Measurements from ENCODE around the gene OSBP2.
"Not testable (repeated sequence)": the region's sequence is repeated elsewhere in the genome, so short reads cannot be mapped to it uniquely, and the experiment has no call there.

The OSBP2 gene

DNA sequence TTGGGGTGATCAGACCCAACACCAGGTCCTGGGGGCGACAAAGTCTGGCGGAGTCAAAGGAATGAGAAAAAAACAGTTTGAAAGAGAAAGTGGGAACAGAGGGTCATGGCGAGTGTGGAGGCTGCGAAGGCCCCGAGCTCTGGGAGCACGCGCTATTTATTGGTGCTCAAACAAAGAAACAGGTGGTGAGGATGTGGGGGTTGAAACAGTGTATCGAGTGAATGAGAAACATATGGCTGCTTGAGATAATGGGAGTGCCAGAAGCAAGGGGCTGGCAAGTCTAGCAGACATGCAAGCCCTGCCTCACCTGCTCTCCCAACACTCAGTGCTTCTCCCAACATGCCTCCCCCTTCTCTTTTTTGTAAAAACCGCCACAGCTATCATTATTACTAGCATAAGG is 19.2 kb upstream of the OSBP2 start:
- no peak for DNase-seq (ENCODE audit: low read depth in 1 of 2, low spot score in 1 of 2)

DNA sequence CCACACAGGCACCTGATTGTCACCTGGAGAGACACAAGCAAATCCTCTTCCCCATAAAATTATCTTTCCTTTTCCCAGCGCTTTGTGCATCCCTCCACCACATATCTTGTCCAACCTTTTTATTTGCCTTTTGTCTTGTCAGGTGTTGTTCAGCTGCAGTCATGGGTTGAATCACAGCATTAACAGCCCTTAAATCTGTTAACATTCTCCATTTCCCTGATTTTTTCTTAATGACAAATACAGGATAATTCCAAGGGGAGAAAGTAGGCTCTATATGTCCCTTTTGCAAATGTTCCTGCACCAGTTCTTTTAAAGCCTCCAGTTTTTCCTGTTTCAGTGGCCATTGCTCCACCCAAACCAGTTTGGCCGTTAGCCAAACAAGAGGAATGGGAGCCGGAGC is 18.1 kb upstream of the OSBP2 start:
- not testable (repeated sequence) for DNase-seq (ENCODE audit: low read depth in 1 of 2, low spot score in 1 of 2)

DNA sequence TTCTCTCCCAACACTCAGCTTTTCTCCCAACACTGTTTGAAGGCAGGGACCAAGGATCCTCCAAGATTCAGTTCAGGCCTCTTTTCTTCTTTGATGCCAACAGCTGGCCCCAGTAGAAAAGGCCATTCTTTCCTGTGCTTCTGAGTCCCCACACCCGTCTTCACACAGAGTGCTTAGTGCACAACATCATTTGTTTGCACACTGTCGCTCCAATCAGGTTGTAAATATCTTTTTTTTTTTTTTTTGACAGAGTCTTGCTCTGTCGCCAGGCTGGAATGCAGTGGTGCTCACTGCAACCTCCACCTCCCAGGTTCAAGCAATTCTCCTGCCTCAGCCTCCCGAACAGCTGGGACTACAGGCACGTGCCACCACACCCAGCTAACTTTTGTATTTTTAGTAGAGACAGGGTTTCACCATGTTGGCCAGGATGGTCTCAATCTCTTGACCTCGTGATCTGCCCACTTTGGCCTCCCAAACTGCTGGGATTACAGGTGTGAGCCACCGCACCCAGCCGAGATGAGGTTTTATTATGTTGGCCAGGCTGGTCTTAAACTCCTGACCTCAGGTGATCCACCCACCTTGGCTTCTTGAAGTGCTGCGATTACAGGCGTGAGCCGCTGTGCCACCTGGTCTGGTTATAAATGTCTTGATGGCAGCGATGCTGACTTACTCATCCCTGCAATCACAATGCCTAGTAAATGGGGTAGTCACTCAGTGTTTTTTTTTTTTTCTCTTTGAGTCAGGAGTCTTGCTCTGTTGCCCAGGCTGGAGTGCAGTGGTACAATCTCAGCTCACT is 14.6 kb upstream of the OSBP2 start:
- DNase-seq (ENCODE audit: low read depth in 1 of 2, low spot score in 1 of 2), result not testable (repeated sequence)

DNA sequence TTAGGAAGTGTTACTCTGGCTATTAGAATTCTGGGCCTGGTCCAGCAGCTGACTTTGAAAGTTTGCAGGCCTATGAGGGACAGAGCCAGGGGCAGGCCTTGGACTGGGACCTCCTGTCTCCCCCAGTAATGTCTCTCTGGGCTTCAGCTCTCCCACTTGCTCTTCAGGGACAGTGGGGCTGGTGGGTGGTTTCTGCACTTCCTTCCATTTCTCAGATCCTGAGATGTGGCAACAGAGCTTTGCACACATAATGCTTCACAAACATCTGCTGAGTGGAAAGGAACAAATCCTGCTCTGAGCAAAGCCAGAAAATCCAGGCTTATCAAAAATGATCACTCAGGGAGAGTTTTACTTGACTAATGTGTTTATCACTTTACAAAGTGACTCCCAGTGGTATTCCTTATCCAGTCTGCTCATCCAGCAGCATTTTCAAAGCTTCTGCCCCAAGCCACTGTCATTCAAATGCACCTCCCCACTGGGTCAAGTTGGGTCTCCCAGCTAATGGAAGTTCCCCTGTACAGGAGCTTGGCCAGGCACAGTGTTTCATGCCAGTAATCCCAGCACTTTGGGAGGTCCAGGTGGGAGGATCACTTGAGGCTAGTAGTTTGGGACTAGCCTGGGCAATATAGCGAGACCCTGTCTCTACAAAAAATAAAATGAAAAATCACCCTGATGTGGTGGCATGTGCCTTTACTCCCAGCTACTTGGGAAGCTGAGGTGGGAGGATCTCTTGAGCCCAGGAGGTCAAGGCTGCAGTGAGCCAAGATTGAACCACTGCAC is 13.5 kb upstream of the OSBP2 start:
- DNase-seq (ENCODE audit: low read depth in 1 of 2, low spot score in 1 of 2), result no peak

DNA sequence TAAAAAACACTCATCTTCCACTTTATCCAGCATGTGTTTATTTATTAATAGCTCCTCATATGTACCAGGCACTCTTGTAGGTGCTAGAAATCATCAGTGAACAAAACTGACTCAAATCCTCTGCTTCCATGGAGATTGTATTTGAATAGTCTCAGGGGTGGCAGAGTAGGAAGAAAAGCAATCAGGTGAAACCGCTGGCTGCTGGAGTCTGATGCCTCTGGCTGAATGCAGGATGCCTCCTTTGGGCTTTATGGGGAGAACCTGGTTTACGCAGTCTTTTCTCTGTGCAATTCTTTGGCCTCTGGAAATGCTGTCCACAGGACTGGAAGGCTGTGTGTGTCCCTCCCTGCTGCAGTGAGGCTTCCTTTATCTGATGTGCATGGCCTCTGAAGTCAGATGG is 12.8 kb upstream of the OSBP2 start:
- DNase-seq (ENCODE audit: low read depth in 1 of 2, low spot score in 1 of 2), result no peak

DNA sequence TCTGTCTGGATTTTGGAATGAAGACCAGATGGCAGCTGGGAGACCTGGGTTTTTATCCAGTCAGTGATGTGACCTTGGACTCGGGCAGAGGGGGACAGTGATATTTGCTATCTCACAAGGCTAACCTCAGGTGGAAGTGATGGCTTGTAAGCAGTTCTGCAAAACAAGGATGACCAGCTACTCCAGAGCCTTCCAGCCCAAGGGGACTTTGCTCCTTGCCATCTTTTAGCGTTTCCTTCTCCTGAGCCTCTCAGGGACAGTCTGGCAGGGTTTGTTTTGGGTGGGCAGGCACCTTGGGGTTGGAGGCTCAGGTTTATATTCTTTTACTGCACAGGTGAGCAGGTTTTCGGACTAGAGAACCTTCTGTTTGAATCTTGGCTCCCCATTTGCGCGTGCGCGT is 9.5 kb upstream of the OSBP2 start:
- no peak for DNase-seq (ENCODE audit: low read depth in 1 of 2, low spot score in 1 of 2)

DNA sequence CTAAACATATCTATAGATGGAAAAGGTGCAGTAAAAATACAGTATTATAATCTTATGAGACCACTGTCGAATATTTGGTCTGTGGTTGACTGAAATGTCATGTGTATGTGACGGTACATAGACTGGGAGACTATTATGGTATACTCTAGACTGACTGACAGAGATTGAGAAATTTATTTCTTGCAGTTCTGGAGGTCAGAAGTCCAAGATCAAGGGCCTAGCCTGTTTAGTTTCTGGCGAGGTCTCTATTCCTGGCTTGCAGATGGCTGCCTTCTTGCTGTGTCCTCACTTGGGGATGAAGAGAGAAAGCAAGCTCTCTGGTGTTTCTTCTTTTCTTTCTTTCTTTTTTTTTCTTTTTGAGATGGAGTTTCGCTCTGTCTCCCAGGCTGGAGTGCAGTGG is 7.3 kb upstream of the OSBP2 start:
- DNase-seq (ENCODE audit: low read depth in 1 of 2, low spot score in 1 of 2), result no peak

DNA sequence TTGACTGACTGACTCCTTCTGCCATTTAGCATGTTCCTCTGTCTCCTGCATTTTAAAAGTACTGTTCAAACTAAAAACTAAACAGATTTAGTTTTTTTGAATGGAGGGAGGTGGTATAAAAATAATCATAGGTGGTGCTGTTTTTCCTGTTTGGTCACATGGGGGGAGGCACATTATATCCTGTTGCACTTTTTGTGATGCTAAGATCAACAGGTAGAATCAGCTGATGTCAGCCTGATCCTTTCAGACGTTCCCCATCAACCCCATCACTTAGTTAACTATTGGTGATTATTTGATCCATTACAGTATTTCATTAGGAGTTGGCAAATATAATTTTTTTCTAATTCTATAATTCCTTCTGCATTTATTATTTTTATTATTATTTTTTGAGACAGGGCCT is 5.1 kb upstream of the OSBP2 start:
- DNase-seq (ENCODE audit: low read depth in 1 of 2, low spot score in 1 of 2), result no peak

DNA sequence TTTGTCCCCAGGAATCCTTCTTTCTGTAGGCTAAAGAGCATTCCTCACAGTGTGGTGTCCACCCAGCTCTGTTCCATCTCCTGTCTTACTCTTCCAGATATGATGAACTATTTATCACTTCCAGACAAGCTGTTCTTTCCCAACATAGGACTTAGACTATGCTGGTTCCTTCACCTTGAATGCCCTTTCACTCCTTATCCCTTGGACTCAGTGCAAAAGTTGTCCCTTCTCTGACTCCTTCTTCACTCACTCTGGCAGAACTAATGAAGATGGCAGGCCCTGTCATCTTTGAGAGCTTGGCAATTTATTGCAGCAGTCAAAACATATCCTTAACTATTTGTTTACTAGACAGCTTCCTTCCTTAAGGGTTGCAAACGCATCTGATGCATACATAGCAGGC is 3.5 kb upstream of the OSBP2 start:
- DNase-seq (ENCODE audit: low read depth in 1 of 2, low spot score in 1 of 2), result no peak

DNA sequence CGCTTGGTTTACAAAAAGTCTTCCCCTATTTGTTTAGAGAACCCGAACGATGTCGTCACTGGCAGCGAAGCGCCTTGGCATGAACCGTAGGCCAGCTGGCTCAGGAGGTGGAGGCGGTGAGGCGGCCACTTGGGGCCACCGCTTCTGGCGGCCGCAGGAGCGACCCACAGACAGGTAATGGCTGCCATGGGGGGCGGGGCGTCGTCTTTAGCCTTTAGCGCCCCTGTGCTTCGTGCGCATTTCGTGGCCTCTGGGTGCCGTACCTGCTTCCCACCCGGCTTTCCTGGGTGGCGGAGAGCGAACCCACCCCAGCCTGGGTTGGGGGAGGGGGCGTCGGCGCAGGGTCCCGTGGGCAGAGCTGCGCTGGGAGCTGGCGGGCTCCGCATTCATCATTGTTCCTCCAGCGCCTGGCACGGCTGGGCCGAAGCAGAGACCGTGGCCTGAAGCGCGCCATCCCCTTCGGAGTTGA is 469 bp upstream of the OSBP2 start:
- DNase-seq (ENCODE audit: low read depth in 1 of 2, low spot score in 1 of 2), result peak; percentile 19 to 22

DNA sequence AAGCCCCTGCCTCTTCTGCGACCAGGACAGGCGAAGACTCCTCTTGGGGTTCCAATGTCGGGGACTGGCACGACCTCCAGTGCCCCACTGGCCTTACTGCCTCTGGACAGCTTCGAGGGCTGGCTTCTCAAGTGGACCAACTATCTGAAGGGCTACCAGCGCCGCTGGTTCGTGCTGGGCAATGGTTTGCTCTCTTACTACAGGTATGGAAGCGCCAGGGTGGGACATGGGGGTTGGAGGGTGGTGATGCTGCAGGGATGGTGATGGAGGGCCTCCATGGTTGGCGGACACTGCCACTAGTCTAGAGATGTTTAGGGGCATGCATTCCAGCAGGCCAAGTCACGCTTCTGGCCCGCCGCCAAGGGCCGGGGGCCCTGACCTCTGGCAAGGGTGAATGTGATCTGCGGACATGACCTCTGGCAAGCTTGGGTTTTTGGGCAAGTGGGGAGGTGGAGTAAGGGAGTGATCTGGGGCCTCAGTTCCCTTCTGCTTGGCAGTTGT is 727 bp downstream of the OSBP2 start:
- DNase-seq (ENCODE audit: low read depth in 1 of 2, low spot score in 1 of 2), result no peak

DNA sequence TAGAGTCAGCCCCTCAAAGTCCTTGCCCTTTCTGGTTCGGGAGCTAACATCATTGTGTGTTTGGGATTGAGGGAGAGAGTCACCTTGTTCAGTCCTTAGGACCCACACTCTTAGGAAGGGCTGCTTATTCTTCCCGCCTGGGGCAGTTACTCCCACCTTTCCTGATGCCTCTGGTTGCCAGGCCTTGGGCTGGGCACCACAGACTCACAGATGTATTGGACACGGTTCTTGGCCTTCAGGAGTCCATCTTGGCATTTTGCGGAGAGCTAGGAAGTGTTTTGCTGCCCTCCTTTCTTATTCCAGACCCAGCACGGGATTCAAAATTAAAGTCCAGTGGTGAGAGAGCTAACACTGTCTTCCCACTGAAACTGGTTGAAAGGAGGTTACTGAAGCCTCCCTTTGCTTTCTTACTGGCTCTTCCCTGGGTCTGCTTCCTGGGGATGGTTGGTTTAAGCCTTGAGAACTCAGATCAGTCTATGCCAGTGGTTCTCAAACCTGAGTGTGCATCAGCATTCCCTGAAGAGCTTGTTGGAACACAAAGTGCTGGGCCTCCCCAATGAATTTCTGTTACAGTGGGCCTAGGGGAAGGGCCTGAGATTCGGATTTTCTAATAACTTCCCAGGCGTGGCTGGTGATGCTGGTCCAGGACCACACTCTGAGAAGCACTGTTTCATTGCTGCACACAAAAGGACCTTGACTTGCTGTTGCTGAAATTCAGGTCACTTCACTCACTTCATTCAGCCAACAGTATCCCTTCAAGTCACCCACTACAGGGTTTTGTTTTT is 1.4 kb downstream of the OSBP2 start:
- no peak for DNase-seq (ENCODE audit: low read depth in 1 of 2, low spot score in 1 of 2)

DNA sequence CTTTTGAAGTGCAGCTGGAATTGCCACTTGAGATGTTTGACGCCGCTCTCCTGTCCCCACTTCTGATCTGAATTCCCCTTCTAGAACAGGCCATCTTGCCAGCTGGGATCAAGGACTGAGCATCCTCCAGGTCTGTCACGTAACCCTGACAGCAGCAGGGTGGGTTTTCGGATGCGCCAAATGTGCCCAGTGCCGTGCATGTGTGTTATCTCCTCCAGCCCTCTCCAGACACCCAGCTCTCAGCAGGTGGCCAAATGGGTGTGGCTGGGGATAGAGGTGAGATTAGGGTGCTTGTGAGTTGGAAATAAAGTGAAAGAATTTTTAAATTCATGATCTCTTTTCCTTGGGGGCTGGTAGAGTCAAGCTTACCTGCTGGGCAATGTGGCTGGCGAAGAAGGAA is 3.3 kb downstream of the OSBP2 start:
- no peak for DNase-seq (ENCODE audit: low read depth in 1 of 2, low spot score in 1 of 2)

DNA sequence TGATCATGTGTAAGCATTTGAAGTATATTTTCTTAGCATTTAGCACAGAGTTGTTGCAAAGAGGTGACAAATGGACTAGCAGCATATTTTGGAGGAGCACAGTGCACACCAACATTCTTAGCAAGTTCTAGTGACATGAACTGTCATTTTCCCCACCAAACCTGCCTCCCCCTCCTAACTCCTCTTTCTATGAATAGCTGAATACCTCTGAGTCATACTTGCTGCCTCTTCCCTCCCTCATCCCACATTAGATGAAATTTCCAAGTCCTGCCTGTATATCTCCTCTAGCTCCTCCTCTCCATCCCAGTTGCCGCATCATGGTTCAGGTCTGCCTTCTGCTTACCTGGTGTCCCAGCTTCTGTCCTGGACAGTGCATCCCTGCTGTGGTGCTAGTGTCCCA is 7.2 kb downstream of the OSBP2 start:
- no peak for DNase-seq (ENCODE audit: low read depth in 1 of 2, low spot score in 1 of 2)

DNA sequence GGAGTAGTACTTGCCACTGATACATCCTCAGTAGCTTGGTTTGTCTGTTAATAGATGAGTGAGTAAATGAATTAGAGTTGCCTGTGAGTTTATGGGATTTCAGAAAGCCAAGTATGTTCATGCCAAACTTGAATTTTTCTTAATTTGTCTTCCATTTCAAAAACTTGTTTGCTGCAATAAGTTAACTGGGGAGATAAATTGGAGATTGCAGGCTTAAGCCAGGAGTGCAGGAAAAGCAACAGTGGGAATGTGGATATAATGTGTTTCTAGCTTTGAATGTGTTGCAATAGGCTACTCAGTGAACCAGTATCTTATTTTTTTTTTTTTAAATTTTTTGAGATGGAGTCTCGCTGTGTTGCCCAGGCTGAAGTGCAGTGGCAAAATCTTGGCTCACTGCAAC is 8.2 kb downstream of the OSBP2 start:
- DNase-seq (ENCODE audit: low read depth in 1 of 2, low spot score in 1 of 2), result no peak

DNA sequence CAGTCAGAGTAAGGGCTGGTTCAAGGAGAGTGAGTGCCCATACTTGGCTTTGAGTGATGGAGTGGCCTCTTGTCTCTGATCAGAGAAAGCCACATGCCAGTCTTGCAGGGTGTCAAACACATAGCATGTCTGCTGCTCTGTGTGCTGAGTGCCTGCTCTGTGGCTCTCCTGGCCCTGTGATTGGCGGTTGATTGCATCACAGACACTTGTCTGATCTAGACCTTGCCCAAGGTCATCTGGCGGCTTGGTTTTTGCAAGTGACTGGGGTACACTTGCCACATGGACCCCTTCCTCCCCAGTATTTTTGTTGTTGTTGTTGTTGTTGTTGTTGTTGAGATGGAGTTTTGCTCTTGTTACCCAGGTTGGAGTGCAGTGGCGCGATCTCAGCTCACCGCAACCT is 10.3 kb downstream of the OSBP2 start:
- no peak for DNase-seq (ENCODE audit: low read depth in 1 of 2, low spot score in 1 of 2)

DNA sequence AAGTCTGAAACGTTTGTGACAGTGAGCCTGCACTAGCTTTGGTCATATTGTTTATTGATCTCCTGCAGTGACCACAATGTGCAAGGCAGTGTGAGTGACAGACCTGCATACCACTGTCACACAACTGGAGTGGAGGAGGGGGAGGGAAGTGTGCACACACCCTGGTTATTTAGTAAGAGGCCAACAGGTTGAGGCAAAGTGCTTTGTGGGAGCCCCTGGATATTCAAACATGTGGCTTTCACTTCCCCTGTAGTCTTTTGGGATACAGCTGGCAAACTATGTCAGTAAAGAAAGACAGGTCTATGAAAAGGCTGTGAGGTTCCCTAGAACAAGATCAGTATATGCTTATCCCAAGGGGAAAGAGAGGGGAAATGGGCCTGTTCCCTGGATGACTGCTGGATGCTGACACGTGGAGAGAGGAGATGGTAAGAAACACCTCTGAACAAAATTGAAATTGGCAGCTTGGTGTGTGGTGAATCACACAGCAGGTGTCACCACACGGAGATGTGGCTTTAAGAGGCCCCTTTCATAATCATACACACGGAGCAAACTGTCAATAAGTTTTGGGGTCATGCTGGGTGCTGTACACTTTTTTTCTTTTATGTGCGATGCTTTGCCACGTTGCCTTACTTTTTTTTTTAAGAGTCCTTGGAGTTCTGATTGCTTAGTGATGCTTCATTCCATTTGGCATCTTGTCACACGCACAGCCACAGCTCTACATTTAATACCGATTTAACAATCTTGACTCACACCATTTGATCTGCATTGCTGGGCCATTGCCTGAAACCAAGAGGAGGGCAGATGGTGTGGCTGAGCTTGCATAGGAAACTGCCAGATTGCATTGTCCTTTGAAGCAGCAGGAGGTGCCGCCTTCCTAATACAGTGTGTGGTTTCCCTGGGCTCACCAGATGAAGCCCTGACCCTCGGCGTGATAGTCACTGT is 11.3 kb downstream of the OSBP2 start:
- no peak for DNase-seq (ENCODE audit: low read depth in 1 of 2, low spot score in 1 of 2)

DNA sequence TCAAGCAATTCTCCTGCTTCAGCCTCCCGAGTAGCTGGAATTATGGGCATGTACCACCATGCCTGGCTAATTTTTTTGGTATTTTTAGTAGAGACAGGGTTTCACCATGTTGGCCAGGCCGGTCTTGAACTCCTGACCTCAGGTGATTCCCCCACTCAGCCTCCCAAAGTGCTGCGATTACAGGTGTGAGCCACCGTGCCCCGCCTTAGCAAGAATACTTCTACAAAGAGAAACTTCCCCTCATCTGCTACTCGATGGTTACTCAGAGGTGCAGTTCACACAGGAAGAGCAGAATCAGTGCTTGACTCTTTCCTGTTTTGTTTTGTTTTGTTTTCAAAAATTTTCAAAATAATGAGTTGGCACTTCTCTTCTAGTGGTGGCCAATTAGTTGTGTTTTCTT is 15.3 kb downstream of the OSBP2 start:
- peak in 1 of 2 donors; percentile 17 for DNase-seq (ENCODE audit: low read depth in 1 of 2, low spot score in 1 of 2)

DNA sequence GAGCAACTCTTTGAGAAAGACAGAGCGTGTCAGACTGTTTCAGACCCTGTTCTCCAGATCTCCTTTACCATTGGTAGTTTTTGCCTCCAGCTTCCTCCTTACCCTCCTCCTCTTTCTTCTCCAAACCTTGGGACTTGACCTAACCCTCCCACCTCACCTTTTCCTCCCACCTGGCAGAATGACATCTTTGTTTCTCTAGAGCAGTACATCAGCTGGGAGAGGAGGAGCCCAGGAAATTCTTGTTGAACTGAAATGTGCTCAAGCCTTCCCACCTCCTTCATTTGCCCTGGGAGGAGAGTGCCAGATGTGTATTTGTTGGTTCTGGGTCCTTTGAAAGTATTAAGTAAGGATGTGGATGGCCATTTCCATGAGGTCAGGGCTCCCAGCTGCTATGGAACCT is 17.4 kb downstream of the OSBP2 start:
- DNase-seq (ENCODE audit: low read depth in 1 of 2, low spot score in 1 of 2), result no peak

DNA sequence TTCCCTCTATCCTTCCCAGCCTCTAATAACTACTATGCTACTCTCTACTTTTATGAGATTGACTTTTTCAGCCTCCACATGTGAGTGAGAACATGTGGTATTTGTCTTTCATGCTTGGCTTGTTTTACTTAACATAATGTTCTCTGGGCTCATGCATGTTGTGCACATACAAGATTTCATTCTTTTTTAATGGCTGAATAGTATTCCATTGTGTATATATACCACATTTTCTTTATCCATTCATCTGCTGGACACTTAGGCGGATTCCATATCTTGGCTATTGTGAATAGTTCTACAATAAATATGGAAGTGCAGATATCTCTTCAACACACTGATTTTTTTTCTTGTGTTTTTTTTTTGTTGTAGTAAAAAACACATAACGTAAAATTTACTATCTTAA is 19.4 kb downstream of the OSBP2 start:
- no peak for DNase-seq (ENCODE audit: low read depth in 1 of 2, low spot score in 1 of 2)

All from activated CD4-positive, alpha-beta T cell treated with anti-CD3 and anti-CD28 coated beads, Interleukin-2, amount 50 U/mL, for 24 hours (primary cell).